ENCODE data around the gene LTBP1.

Gene LTBP1

GRCh38 chr2:32991091-32991845, 44.5 kb downstream of the LTBP1 start:
- ChIA-PET POLR2A (ENCODE audit: low non-redundant PET) (no interaction called here), CTCF (no interaction called here)
- DNase-seq (ENCODE audit: low spot score): no peak
- TF ChIP-seq, protein P1, sequence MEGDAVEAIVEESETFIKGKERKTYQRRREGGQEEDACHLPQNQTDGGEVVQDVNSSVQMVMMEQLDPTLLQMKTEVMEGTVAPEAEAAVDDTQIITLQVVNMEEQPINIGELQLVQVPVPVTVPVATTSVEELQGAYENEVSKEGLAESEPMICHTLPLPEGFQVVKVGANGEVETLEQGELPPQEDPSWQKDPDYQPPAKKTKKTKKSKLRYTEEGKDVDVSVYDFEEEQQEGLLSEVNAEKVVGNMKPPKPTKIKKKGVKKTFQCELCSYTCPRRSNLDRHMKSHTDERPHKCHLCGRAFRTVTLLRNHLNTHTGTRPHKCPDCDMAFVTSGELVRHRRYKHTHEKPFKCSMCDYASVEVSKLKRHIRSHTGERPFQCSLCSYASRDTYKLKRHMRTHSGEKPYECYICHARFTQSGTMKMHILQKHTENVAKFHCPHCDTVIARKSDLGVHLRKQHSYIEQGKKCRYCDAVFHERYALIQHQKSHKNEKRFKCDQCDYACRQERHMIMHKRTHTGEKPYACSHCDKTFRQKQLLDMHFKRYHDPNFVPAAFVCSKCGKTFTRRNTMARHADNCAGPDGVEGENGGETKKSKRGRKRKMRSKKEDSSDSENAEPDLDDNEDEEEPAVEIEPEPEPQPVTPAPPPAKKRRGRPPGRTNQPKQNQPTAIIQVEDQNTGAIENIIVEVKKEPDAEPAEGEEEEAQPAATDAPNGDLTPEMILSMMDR (conservative IDR thresholded peaks at IDR 0.05; ENCODE audit: low read depth): no peak
- no peak overlapping the region for H3K27ac ChIP-seq

- H3K27ac ChIP-seq: no peak overlapping the region
- DNase-seq (ENCODE audit: low spot score): no peak
- CTCF ChIA-PET: no interaction called here
- POLR2A ChIA-PET (ENCODE audit: low non-redundant PET): no interaction called here
- TF ChIP-seq, protein P1 (conservative IDR thresholded peaks at IDR 0.05; ENCODE audit: low read depth): no peak
Observed at GRCh38 chr2:32993005-32993539, 46.3 kb downstream of the LTBP1 start.

GRCh38 chr2:32997705-32998104, 51.0 kb downstream of the LTBP1 start:
- POLR2A ChIA-PET (ENCODE audit: low non-redundant PET): no interaction called here
- no peak for DNase-seq (ENCODE audit: low spot score)
- TF ChIP-seq, protein P1 (conservative IDR thresholded peaks at IDR 0.05; ENCODE audit: low read depth): no peak
- H3K27ac ChIP-seq: no peak overlapping the region
- CTCF ChIA-PET: no interaction called here

DNA sequence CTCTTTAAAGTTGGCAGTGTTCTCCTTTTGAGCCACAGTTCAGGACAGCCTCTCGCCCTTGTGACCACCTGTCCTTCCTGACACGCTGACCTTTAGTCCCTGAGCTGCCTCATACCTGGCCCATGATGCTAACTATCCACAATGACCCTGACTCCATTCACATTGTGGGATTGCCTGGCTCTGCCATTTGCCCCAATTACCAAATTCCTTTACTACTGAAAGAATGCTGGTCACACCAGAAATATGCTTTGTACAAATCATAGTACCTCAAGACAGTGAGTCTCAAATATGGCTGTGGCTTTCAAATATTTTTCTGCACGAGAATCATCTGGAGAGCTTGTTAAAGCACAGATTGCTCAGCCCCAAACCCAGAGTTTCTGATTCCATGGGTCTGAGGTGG, 54.2 kb downstream of the LTBP1 start:
- POLR2A ChIA-PET (ENCODE audit: low non-redundant PET): no interaction called here
- CTCF ChIA-PET: interaction anchor here (0.7 kb wide), 1 partner anchor 266 kb away, joined by 4 read pairs; no protein-coding TSS in a partner anchor

DNA sequence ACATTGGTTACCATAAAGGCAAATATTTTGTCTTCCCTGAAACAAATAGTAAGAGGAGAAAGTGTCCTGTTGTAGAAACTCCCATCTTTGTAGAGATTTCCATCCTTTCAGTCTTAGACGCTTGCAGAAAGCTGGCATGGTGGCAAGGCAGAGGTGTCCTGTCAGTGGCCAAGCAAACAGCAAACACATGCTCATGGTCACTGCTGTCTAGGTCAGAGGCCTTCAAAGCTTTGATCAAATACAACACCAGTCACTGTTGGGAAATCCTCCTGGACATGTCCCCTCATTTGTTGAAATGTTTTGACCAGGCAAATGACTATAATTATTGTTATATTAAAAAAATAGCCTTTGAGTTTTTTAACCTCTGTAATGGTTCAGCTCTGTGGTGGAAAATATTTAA, 55.1 kb downstream of the LTBP1 start:
- DNase-seq (ENCODE audit: low spot score): no peak
- no peak overlapping the region for H3K27ac ChIP-seq
- POLR2A ChIA-PET (ENCODE audit: low non-redundant PET): no interaction called here
- CTCF ChIA-PET: no interaction called here
- TF ChIP-seq, protein P1 (conservative IDR thresholded peaks at IDR 0.05; ENCODE audit: low read depth): no peak

More for the DNA sequence above, 54.2 kb downstream of the LTBP1 start:
- no peak for DNase-seq (ENCODE audit: low spot score)
- H3K27ac ChIP-seq: no peak overlapping the region
- TF ChIP-seq, protein P1 (conservative IDR thresholded peaks at IDR 0.05; ENCODE audit: low read depth): no peak

DNA sequence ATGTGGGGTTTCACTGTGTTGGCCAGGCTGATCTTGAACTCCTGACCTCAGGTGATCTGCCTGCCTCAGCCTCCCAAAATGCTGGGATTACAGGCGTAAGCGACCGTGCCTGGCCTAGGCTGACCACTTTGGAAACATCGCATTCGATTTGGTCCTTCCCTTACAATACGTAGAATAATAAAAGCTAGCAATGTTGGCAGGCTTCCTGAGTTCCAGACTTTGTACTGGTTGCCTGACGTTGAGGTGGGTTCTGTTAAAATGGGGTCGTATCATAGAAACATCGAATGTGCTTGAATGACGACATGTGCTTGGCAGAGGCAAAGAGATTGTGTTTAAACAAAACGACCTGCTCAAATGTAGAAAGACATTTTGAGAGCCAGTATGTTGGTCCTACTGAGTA, 56.1 kb downstream of the LTBP1 start:
- TF ChIP-seq, protein P1 (conservative IDR thresholded peaks at IDR 0.05; ENCODE audit: low read depth): no peak
- POLR2A ChIA-PET (ENCODE audit: low non-redundant PET): no interaction called here
- CTCF ChIA-PET: no interaction called here
- no peak for DNase-seq (ENCODE audit: low spot score)
- H3K27ac ChIP-seq: no peak overlapping the region

Measured in RWPE1 (cell line).